Hematopoietic multipotent progenitor cell treated with erythropoietin and hydrocortisone succinate and interleukin-3 and kit ligand, for 15 days (in vitro differentiated cells): ENCODE measurements around the gene TENM3.

Source experiments
- DNase-seq: peaks from one replicate; pipeline ENCODE4 v3.0.0-alpha.2; 2015; ENCODE audit warnings: low spot score

The TENM3 gene

GRCh38 chr4:182519528-182519927, 276.3 kb downstream of the TENM3 start:
- no peak for DNase-seq

GRCh38 chr4:182521011-182521410, 277.8 kb downstream of the TENM3 start:
- no peak for DNase-seq

GRCh38 chr4:182528819-182529218, 285.6 kb downstream of the TENM3 start:
- no peak for DNase-seq

- DNase-seq = no peak
Measured at GRCh38 chr4:182530451-182530850, 287.2 kb downstream of the TENM3 start.

GRCh38 chr4:182531555-182532162, 288.5 kb downstream of the TENM3 start:
- DNase-seq = no peak

GRCh38 chr4:182532441-182532840, 289.2 kb downstream of the TENM3 start:
- no peak for DNase-seq

GRCh38 chr4:182533964-182534363, 290.8 kb downstream of the TENM3 start:
- DNase-seq = no peak

GRCh38 chr4:182536221-182536811, 293.1 kb downstream of the TENM3 start:
- DNase-seq = no peak

GRCh38 chr4:182537031-182537795, 294.0 kb downstream of the TENM3 start:
- no peak for DNase-seq

GRCh38 chr4:182538031-182538430, 294.8 kb downstream of the TENM3 start:
- no peak for DNase-seq

GRCh38 chr4:182540496-182540895, 297.3 kb downstream of the TENM3 start:
- no peak for DNase-seq

- DNase-seq = no peak
Measured at GRCh38 chr4:182547435-182547834, 304.2 kb downstream of the TENM3 start.

GRCh38 chr4:182548156-182548555, 305.0 kb downstream of the TENM3 start:
- DNase-seq = no peak

- no peak for DNase-seq
Measured at GRCh38 chr4:182549356-182549755, 306.2 kb downstream of the TENM3 start.

- no peak for DNase-seq
Measured at GRCh38 chr4:182552948-182553347, 309.7 kb downstream of the TENM3 start.

- DNase-seq = no peak
Measured at GRCh38 chr4:182553653-182554052, 310.5 kb downstream of the TENM3 start.

- no peak for DNase-seq
Measured at GRCh38 chr4:182554736-182555135, 311.5 kb downstream of the TENM3 start.

- DNase-seq = no peak
Measured at GRCh38 chr4:182555997-182556418, 312.8 kb downstream of the TENM3 start.

- DNase-seq = no peak
Measured at GRCh38 chr4:182556580-182556979, 313.4 kb downstream of the TENM3 start.

GRCh38 chr4:182560358-182560757, 317.2 kb downstream of the TENM3 start:
- no peak for DNase-seq

- no peak for DNase-seq
Measured at GRCh38 chr4:182562350-182562749, 319.1 kb downstream of the TENM3 start.

- DNase-seq = no peak
Measured at GRCh38 chr4:182564724-182565369, 321.6 kb downstream of the TENM3 start.

GRCh38 chr4:182567119-182567518, 323.9 kb downstream of the TENM3 start:
- no peak for DNase-seq
